GM19438 (cell line): ENCODE results near the gene RAMAC.
A peak's percentile ranks its signal among the peaks of the same experiment; 100 is the strongest.
"Not testable (repeated sequence)": the region's sequence is repeated elsewhere in the genome, so short reads cannot be mapped to it uniquely, and the experiment has no call there.

ENCODE experiments used
- ATAC-seq: cut with Tn5 transposase; IDR thresholded peaks from one replicate; pipeline ENCODE4 v1.9.1; 2021; ENCODE audit warnings: low read depth; ENCODE audit not compliant: unreplicated experiment

Gene RAMAC

DNA sequence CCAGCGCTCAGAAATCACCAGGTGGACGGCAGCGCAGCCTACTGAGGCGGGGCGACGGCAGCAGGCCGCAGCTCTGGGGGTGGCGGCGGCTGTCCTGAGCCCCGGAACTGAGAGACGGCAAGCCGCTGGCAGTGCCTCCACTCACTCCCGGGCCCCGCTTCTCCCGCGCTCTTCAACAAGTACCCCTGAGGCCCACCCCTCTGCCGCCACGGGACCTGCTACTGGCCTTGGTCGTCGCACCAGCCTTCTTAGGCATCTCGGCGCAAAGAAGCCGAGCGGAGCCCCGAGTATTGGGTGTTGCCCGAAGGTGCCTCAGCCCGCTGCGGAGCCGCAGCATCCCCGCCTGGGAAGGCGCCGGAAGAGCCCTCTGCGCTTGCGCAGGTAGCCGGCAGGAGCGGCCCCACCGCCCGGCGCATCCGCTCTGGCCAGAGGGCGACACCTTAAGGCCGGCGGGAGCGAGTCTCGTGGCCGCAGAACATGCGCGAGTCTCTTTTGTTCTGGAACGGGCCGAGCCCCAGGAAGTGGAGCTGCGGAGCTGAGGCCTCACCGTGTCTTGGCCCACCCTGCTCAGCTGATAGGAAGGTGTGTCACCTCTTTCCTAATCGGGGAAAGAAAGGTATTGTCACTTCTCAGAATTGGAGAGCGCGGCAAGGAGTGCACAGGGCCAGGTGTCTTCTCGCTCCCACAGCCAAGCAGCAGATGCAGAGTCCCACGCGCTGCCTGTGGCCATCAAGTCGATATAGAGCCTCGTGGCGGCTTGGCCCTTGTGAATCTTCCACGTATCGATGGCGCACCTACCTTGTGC is 25.5 kb downstream of the RAMAC start, which contains the start of gene C15orf40:
TSS of gene C15orf40 (minus strand) at position 369 of the 805 bp plus-strand sequence. CDS start at position 337, 32 bp downstream.
- peak; percentile 79 for ATAC-seq

DNA sequence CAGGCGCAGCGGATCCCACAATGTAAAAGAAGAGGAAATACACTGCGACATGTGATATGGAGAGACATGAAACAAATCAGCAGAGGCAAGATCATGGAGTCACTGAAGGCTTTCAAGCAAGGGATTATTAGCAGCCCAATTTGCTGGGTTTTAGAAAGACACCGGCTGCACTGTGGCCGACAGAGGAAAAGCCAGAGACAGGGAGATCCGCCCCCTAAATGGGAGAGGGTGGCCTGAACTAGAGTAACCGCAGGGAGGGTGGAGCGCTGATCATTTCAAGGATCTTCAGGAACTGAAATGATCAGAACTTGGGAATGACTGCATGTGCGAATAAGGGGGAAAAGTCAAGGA is 26.0 kb downstream of the RAMAC start:
- ATAC-seq = no peak

DNA sequence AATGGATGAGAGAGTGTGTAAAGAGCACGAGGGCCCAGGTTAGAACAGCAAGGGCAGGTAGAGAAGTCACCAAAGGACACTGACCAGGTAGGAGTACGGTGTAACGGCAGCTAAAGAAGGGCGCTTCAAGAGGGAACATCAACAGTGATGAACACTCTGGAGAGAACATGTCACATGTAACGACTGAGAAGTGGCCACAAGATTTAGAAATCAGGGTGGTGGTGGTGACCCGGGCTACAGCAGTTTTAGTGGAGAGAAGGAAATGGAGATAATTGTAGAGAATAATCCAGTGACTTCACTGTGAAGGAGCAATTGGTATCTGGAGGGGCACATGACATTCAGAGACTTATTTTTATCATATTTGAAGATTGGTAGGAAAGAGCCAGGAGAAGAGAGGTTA is 26.6 kb downstream of the RAMAC start:
- ATAC-seq = no peak

DNA sequence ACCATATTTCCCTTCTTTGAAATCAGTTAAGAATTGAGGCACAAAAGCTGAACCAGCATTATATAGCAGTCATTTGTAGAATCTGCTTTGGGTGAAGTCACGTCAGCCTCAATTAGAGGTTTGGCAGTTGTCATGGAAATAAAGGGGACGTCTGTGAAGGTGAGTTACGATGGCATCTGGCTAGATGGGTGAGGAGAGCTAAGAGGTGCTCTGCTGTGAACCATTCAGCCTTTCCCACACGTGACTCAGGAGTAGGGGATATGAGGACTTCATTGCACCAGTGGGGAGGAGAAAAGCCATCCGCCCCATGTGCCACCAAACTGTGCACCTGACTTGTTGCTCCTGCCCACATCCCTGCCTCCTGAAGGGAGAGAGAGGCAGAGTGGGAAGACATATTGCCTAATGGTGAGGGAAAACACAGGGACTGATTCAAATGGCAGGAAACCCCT is 28.2 kb downstream of the RAMAC start:
- no peak for ATAC-seq

DNA sequence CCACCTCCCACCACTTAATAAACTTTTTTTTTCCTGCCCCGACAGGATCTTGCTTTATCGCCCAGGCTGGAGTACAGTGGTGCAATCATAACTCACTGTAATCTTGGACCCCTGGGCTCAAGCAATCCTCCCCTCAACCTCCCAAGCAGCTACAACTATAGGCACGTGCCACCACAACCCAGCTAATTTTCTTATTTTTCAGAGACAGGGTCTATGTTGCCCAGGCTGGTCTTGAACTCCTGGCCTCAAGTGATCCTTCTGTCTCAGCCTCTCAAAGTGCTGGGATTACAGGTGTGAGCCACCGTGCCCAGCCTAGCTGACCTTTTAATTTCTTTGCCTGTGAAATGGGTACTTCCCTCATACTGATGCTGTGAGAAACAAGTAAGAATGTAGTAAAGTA is 29.4 kb downstream of the RAMAC start:
- ATAC-seq = no peak

DNA sequence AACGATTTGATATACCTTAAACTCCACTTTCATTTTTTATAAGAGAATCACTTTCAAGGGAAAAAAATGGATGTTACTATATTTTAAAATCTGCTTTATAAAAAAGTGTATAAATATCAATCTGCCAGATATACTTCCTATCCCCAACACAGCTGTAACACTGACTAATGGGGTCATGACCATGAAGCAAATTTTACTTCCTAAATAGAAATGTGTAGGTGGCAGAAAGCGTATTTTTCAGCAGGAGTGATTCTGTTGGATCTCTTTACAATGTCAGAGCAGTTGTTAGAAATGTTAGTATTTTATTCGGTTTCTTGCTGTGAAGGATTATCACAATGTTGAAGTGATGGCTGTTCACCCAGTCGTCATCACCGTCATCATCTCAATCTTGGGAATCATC is 30.9 kb downstream of the RAMAC start:
- no peak for ATAC-seq

DNA sequence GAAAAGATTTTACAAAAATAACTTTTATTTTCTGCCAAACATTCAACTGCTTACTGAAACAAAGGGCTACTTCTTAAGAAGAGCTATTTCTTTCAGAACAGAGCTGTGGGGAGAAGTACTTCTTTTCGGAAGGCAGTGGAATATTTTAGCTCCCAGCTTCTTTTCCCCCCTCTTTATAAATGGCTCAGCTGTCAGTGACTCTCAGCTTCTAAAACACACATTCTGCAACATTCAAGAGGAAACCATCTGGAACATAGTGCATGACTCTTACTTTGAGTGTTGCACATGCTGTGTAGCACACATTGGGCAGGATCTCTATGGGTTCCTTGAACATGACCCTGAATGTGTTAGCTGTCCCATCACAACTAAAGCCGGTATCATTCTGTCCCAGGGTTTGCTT is 32.4 kb downstream of the RAMAC start:
- ATAC-seq = no peak

DNA sequence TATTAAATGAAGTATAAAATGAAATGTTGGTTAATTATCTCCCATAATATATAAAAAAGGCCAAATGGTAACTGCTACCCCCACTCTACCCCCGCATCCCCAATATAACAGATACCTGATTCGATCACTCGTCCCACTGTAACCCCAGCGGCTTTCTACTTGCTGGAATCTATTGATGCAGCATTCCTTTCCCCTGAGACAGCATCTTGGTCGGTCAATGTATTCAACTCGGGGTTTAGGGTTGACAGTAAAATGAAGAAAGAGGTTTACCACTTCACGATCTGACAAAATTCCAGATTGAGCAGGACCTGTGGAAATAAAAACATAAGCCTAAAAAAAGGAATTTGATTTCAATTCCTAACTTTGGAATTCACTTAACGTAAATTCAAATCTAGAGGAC is 44.0 kb downstream of the RAMAC start:
- no peak for ATAC-seq

DNA sequence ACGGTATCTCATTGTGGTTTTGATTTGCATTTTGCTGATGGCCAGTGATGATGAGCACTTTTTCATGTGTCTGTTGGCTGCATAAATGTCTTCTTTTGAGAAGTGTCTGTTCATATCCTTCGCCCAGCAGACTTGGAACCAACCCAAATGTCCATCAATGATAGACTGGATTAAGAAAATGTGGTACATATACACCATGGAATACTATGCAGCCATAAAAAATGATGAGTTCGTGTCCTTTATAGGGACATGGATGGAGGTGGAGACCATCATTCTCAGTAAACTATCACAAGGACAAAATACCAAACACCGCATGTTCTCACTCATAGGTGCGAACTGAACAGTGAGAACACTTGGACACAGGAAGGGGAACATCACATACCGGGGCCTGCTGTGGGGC is 45.2 kb downstream of the RAMAC start:
- not testable (repeated sequence) for ATAC-seq

DNA sequence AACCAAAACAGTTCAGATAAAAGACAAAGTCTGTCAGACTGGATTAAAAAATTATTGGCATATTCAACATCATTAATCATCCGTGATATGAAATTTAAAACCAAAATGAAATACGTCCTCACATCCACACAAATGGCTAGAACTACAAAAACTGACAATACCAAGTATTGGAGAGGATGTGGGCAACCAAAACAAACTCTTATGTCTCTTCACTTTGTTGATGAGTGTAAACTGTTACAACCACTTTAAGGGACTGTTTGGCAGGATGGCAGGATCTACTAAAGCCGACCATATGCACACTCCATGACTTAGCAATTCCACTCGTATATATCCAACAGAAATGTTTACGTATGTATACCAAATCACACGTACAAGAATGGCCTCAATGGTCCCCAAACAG is 50.2 kb downstream of the RAMAC start:
- no peak for ATAC-seq

DNA sequence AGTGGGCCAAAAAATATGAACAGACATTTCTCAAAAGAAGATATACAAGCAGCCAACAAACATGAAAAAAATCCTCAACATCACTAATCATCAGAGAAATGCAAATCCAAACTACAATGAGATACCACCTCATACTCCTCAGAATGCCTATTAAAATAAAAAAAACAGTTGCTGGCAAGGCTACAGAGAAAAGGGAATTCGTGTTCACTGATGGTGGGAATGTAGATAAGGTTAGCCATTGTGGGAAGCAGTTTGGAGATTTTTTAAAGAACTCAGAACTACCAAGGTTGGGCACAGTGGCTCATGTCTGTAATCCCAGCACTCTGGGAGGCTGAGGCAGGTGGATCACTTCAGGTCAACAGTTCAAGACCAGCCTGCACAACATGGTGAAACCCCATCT is 53.2 kb downstream of the RAMAC start:
- ATAC-seq = no peak
